ENCODE data around the gene VWA7. TPM values are rescaled to one million over a fixed set of nuclear protein-coding genes. Genes with fewer than 3 reads are reported as not detected.

The VWA7 gene
- total RNA-seq, 1 donor from 2014 or later = 0.54 TPM

DNA sequence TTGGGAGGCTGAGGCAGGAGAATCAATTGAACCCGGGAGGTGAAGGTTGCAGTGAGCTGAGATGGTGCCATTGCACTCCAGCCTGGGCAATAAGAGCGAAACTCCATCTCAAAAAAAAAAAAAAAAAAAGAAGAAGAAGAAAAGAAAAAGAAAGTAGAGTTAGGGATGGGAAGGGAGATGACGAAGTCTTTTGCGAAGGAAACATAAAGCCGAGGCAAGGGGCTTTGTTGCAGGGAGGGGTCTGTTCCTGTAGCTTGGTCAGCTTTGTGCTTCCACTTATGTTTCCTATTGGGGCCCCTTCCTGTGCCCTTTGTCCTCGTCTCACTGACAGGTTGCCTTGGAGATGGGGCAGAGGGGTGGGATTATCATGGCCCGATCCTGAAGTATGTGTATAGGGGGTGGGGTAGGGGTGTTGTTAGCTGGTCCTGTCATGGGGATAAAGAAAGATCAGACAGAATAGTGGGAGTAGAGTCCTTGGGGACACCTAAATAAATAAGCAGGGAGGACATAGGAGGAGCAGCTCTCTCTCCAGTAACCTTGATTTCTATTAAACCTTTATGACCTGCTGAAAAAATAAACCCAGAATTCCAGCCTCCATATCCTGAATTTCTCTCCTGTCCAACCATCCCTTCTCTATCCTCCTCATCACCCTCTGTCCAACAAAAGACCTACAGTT lies 39.7 kb downstream of the VWA7 start:
- Mint-ChIP-seq H3K9me3 (ENCODE audit: unreplicated experiment) (no peaks in the 10 kb centered on the region), H3K36me3 (ENCODE audit: low read depth, unreplicated experiment) (peaks cover 16% of the 10 kb centered on the region), H3K27ac (ENCODE audit: unreplicated experiment) (peak overlapping the region; percentile 99), H3K27me3 (ENCODE audit: low read depth, unreplicated experiment) (no peaks in the 10 kb centered on the region), H3K4me1 (ENCODE audit: low read depth, unreplicated experiment) (peaks cover 37% of the 10 kb centered on the region), H3K4me3 (ENCODE audit: unreplicated experiment) (peak overlapping the region; percentile 99)
- Histone ChIP-seq H3K4me3 (ENCODE audit: insufficient read depth, low read depth, low read length) (peak overlapping the region; percentile 18), H3K9ac (ENCODE audit: low read length) (peak overlapping the region; percentile 50), H3K27me3 (ENCODE audit: insufficient read depth, low read length) (no peaks in the 10 kb centered on the region), H4K20me1 (ENCODE audit: insufficient read depth, low read length) (peaks cover 28% of the 10 kb centered on the region), H3K4me1 (ENCODE audit: insufficient read depth, low read length) (peaks cover 42% of the 10 kb centered on the region), H3K9me3 (ENCODE audit: insufficient read depth, low read depth, low read length) (no peaks in the 10 kb centered on the region), H3K36me3 (ENCODE audit: insufficient read depth, low read length) (peaks cover 15% of the 10 kb centered on the region), H2AFZ (ENCODE audit: low read depth, low read length) (peak overlapping the region; percentile 57), H3K4me2 (ENCODE audit: low read length) (peak overlapping the region; percentile 93), H3K79me2 (ENCODE audit: insufficient read depth, low read length) (peaks cover 46% of the 10 kb centered on the region), H3K27ac (ENCODE audit: low read depth, low read length) (peak overlapping the region; percentile 54)
- DNase-seq (ENCODE audit: low read depth) (no peak), FAIRE-seq (no peak)
- no peak for TF ChIP-seq EZH2 (IDR thresholded peaks at IDR 0.05; ENCODE audit: insufficient read depth, low read length)
- TF ChIP-seq, protein P1, sequence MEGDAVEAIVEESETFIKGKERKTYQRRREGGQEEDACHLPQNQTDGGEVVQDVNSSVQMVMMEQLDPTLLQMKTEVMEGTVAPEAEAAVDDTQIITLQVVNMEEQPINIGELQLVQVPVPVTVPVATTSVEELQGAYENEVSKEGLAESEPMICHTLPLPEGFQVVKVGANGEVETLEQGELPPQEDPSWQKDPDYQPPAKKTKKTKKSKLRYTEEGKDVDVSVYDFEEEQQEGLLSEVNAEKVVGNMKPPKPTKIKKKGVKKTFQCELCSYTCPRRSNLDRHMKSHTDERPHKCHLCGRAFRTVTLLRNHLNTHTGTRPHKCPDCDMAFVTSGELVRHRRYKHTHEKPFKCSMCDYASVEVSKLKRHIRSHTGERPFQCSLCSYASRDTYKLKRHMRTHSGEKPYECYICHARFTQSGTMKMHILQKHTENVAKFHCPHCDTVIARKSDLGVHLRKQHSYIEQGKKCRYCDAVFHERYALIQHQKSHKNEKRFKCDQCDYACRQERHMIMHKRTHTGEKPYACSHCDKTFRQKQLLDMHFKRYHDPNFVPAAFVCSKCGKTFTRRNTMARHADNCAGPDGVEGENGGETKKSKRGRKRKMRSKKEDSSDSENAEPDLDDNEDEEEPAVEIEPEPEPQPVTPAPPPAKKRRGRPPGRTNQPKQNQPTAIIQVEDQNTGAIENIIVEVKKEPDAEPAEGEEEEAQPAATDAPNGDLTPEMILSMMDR (IDR thresholded peaks at IDR 0.05; ENCODE audit: insufficient read depth, low read depth, low read length) = no peak

DNA sequence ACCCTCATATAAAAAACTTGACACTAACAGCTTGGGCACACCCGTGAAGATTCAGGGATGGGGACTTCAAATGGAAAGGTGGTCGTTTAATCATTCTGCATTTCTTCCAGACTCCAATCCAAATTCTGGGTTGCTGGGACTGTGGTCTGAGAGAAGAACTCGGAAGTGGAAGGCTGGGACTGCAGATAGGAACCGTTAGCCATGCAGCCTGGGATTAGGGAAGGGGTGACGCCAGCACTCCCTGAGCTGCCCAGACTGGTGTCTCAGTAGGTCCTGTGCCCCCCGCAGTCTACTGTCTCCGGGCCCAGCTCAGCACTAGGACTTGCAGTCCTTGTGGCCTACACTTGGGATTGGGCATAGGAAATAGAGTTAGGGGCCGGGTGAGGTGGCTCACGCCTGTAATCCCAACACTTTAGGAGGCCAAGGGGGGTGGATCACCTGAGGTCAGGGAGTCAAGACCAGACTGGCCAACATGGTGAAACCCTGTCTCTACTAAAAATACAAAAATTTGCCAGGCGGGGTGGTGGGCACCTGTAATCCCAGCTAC lies 40.3 kb downstream of the VWA7 start:
- Histone ChIP-seq H4K20me1 (ENCODE audit: insufficient read depth, low read length) (peaks cover 34% of the 10 kb centered on the region), H3K27me3 (ENCODE audit: insufficient read depth, low read length) (no peaks in the 10 kb centered on the region), H3K27ac (ENCODE audit: low read depth, low read length) (peak overlapping the region; percentile 81), H3K4me2 (ENCODE audit: low read length) (peak overlapping the region; percentile 93), H3K4me1 (ENCODE audit: insufficient read depth, low read length) (peaks cover 42% of the 10 kb centered on the region), H3K36me3 (ENCODE audit: insufficient read depth, low read length) (peaks cover 21% of the 10 kb centered on the region), H3K4me3 (ENCODE audit: insufficient read depth, low read depth, low read length) (peak overlapping the region; percentile 88), H3K79me2 (ENCODE audit: insufficient read depth, low read length) (peaks cover 51% of the 10 kb centered on the region), H3K9me3 (ENCODE audit: insufficient read depth, low read depth, low read length) (no peaks in the 10 kb centered on the region), H3K9ac (ENCODE audit: low read length) (peak overlapping the region; percentile 90), H2AFZ (ENCODE audit: low read depth, low read length) (peak overlapping the region; percentile 49)
- Mint-ChIP-seq H3K36me3 (ENCODE audit: low read depth, unreplicated experiment) (peaks cover 18% of the 10 kb centered on the region), H3K27me3 (ENCODE audit: low read depth, unreplicated experiment) (no peaks in the 10 kb centered on the region), H3K27ac (ENCODE audit: unreplicated experiment) (peak overlapping the region; percentile 99), H3K9me3 (ENCODE audit: unreplicated experiment) (no peaks in the 10 kb centered on the region), H3K4me3 (ENCODE audit: unreplicated experiment) (peak overlapping the region; percentile 99), H3K4me1 (ENCODE audit: low read depth, unreplicated experiment) (peaks cover 41% of the 10 kb centered on the region)
- FAIRE-seq (no peak), DNase-seq (ENCODE audit: low read depth) (no peak)
- TF ChIP-seq, protein P1 (IDR thresholded peaks at IDR 0.05; ENCODE audit: insufficient read depth, low read depth, low read length) = no peak
- no peak for TF ChIP-seq EZH2 (IDR thresholded peaks at IDR 0.05; ENCODE audit: insufficient read depth, low read length)
